AG04450 (cell line): ENCODE results near the gene NCOA6. TPM values are rescaled to one million over a fixed set of nuclear protein-coding genes. Genes with fewer than 3 reads are reported as not detected.
A peak's percentile ranks its signal among the peaks of the same experiment; 100 is the strongest.

Experiments used
- CTCF ChIA-PET: fragments of 300-600, 350-600 bp; formaldehyde crosslinking; extraction: SDS; loops from one replicate; lab custom pipeline; 2022; ENCODE audit warnings: antibody characterized with exemption, inconsistent platforms; lab: Charles Lee
- POLR2A ChIA-PET: fragments of 350-600 bp; formaldehyde crosslinking; extraction: SDS; loops from one replicate; lab custom pipeline; 2021; ENCODE audit warnings: antibody characterized with exemption, inconsistent platforms; lab: Yijun Ruan, JAX
- DNase-seq: peaks from one replicate; pipeline ENCODE4 v3.0.0-alpha.2; 2011; ENCODE audit warnings: low read depth, low spot score
- H3K27ac ChIP-seq: one replicate; pipeline ENCODE4 v1.5.1; 2012; ENCODE audit warnings: low read depth, low read length, control low read depth
- H3K27me3 ChIP-seq: one replicate; pipeline ENCODE4 v1.6.0; 2012; ENCODE audit warnings: low read length; ENCODE audit not compliant: control insufficient read depth, insufficient read depth
- H3K4me3 ChIP-seq: 2 replicates; pipeline ENCODE4 v1.5.1; 2011; ENCODE audit warnings: mild to moderate bottlenecking, low read depth, low read length, control low read depth
- H3K9me3 ChIP-seq: 2 replicates; pipeline ENCODE4 v1.5.1; 2012; ENCODE audit warnings: low read length; ENCODE audit not compliant: control insufficient read depth, insufficient read depth
- CTCF ChIP-seq: IDR thresholded peaks from 2 replicates; pipeline ENCODE4 v1.5.1; 2011; ENCODE audit warnings: low read depth, low read length, control low read depth, inconsistent platforms
- polyA plus RNA-seq: library from polyadenylated mRNA; depleted of rRNA; stranded (reverse); fragments of >200 nt; gene quantifications from 2 replicates; pipeline ENCODE4 v1.2.3, GENCODE V29; 2011

Gene NCOA6
- polyA plus RNA-seq, 1 experiment: 15.5 TPM

GRCh38 chr20:34843421-34843820 is 18.0 kb upstream of the NCOA6 start:
- ChIA-PET POLR2A (no interaction called here), CTCF (interaction anchor here (0.6 to 0.7 kb wide), 2 partner anchors 8 to 420 kb away, joined by 5 to 7 read pairs; no protein-coding TSS in a partner anchor)
- no peak for TF ChIP-seq CTCF
- Histone ChIP-seq H3K4me3 (no peak overlapping the region), H3K9me3 (no peaks in the 10 kb centered on the region), H3K27me3 (no peaks in the 10 kb centered on the region), H3K27ac (no peak overlapping the region)
- no peak for DNase-seq

GRCh38 chr20:34842143-34842542 is 16.7 kb upstream of the NCOA6 start:
- DNase-seq: no peak
- no peak overlapping the region for H3K27ac ChIP-seq
- no peaks in the 10 kb centered on the region for H3K27me3 ChIP-seq
- TF ChIP-seq CTCF: no peak
- H3K4me3 ChIP-seq: no peak overlapping the region
- ChIA-PET CTCF (no interaction called here), POLR2A (no interaction called here)
- H3K9me3 ChIP-seq: no peaks in the 10 kb centered on the region

- Histone ChIP-seq H3K27ac (no peak overlapping the region), H3K27me3 (peaks cover 15% of the 10 kb centered on the region), H3K4me3 (no peak overlapping the region), H3K9me3 (no peaks in the 10 kb centered on the region)
- TF ChIP-seq CTCF: peak; percentile 46
- ChIA-PET CTCF (interaction anchor here (0.7 to 2.0 kb wide), 4 partner anchors 8 to 262 kb away, joined by 3 to 5 read pairs (median 5); no protein-coding TSS in a partner anchor), POLR2A (no interaction called here)
- no peak for DNase-seq
Observed at GRCh38 chr20:34834459-34834893, 9.0 kb upstream of the NCOA6 start.

- no peak for TF ChIP-seq CTCF
- H3K9me3 ChIP-seq: no peaks in the 10 kb centered on the region
- CTCF ChIA-PET: interaction anchor here (1.4 kb wide), 1 partner anchor 376 kb away, joined by 6 read pairs; no protein-coding TSS in a partner anchor
- no peak for DNase-seq
- no peak overlapping the region for H3K27ac ChIP-seq
- POLR2A ChIA-PET: no interaction called here
- H3K4me3 ChIP-seq: no peak overlapping the region
- peaks cover 15% of the 10 kb centered on the region for H3K27me3 ChIP-seq
Observed at GRCh38 chr20:34831936-34832335, 6.5 kb upstream of the NCOA6 start.

GRCh38 chr20:34829191-34829590 is 3.7 kb upstream of the NCOA6 start:
- Histone ChIP-seq H3K9me3 (no peaks in the 10 kb centered on the region), H3K4me3 (no peak overlapping the region), H3K27ac (no peak overlapping the region), H3K27me3 (peaks cover 15% of the 10 kb centered on the region)
- DNase-seq: no peak
- CTCF ChIA-PET: interaction anchor here (0.7 kb wide), 1 partner anchor 440 kb away, joined by 3 read pairs; no protein-coding TSS in a partner anchor
- POLR2A ChIA-PET: interaction anchor here (0.7 kb wide), 1 partner anchor 717 kb away, joined by 3 read pairs; no protein-coding TSS in a partner anchor
- no peak for TF ChIP-seq CTCF
